Endothelial cell of umbilical vein (primary cell): ENCODE measurements around the gene ULK1. TPM values are rescaled to one million over a fixed set of nuclear protein-coding genes. Genes with fewer than 3 reads are reported as not detected.

ENCODE experiments used
- BruUV-seq: library from RNA; stranded (reverse); fragments of 400-500 nt; replicated peaks from 2 replicates; lab custom pipeline; 2021; lab: Mats Ljungman, UMichigan
- CTCF ChIA-PET: fragments of 300-600, 350-600 bp; sonication (Branson Sonifier 250); formaldehyde crosslinking; loops from one replicate; lab custom pipeline; 2021; ENCODE audit warnings: antibody characterized with exemption, inconsistent platforms; lab: Charles Lee
- POLR2A ChIA-PET: fragments of 300-600, 350-600 bp; sonication (Branson Sonifier 250); formaldehyde crosslinking; loops from one replicate; lab custom pipeline; 2021; ENCODE audit warnings: antibody characterized with exemption, inconsistent platforms; lab: Charles Lee
- DNase-seq: peaks from one replicate; pipeline ENCODE4 v3.0.0-alpha.2; 2011; ENCODE audit warnings: low read depth, low spot score
- FAIRE-seq: peaks from 2 replicates; lab custom pipeline; 2011; peaks lifted over from hg19 to GRCh38; lab: Jason Lieb, UNC
- H2AFZ ChIP-seq: 2 replicates; pipeline ENCODE4 v1.6.0; 2012; ENCODE audit warnings: low read depth, low read length, control low read depth, inconsistent platforms
- H3K27ac ChIP-seq: 2 replicates; pipeline ENCODE4 v1.5.1; 2011; ENCODE audit warnings: low read depth, mild to moderate bottlenecking, control low read depth, low read length, moderate library complexity; ENCODE audit not compliant: insufficient read depth
- H3K27me3 ChIP-seq, 2 experiments: 2 replicates each; pipeline versions ENCODE4 v1.6.0 to v1.6.1; 2011; ENCODE audit warnings: low read length in 2 of 2, mixed read lengths in 1 of 2; ENCODE audit not compliant: control insufficient read depth in 2 of 2, insufficient read depth in 2 of 2
- H3K36me3 ChIP-seq, 2 experiments: 2 replicates in 1 of 2; 3 replicates in 1 of 2; pipeline ENCODE4 v1.5.1; 2011; ENCODE audit warnings: low read length in 2 of 2, mild to moderate bottlenecking in 1 of 2, moderate library complexity in 1 of 2; ENCODE audit not compliant: control insufficient read depth in 2 of 2, insufficient read depth in 2 of 2; ENCODE audit errors: extremely low read depth in 1 of 2
- H3K4me1 ChIP-seq: 3 replicates; pipeline ENCODE4 v1.5.1; 2011; ENCODE audit warnings: mild to moderate bottlenecking, low read length; ENCODE audit not compliant: control insufficient read depth, insufficient read depth; ENCODE audit errors: extremely low read depth
- H3K4me2 ChIP-seq: 2 replicates; pipeline ENCODE4 v1.6.1; 2011; ENCODE audit warnings: low read length, control low read depth, mixed read lengths; ENCODE audit not compliant: insufficient read depth
- H3K4me3 ChIP-seq, 3 experiments: fragments of 200-600 bp in 1 of 3; sonication (generic), shearing (Covaris generic) in 1 of 3; replicated peaks in 1 of 3; 2 replicates each; pipeline ENCODE4 v1.5.1; 2011 to 2016; ENCODE audit warnings: control low read depth in 3 of 3, low read length in 3 of 3, mild to moderate bottlenecking in 2 of 3, inconsistent platforms in 1 of 3, low read depth in 1 of 3, moderate library complexity in 1 of 3; ENCODE audit not compliant: insufficient read depth in 1 of 3
- H3K79me2 ChIP-seq: 2 replicates; pipeline ENCODE4 v1.6.0; 2012; ENCODE audit warnings: low read length, inconsistent platforms; ENCODE audit not compliant: control insufficient read depth, insufficient read depth
- H3K9ac ChIP-seq: replicated peaks from 2 replicates; pipeline ENCODE3; 2011; ENCODE audit warnings: low read length, control low read depth; ENCODE audit not compliant: insufficient read depth; ENCODE audit errors: extremely low read depth
- H3K9me1 ChIP-seq: replicated peaks from 3 replicates; pipeline ENCODE4 v1.6.0; 2011; ENCODE audit warnings: mild to moderate bottlenecking, low read length; ENCODE audit not compliant: control insufficient read depth, insufficient read depth; ENCODE audit errors: extremely low read depth
- H3K9me3 ChIP-seq: replicated peaks from 2 replicates; pipeline ENCODE4 v1.5.1; 2012; ENCODE audit warnings: low read length, inconsistent platforms; ENCODE audit not compliant: control insufficient read depth, insufficient read depth
- H4K20me1 ChIP-seq: replicated peaks from 2 replicates; pipeline ENCODE3; 2011; ENCODE audit warnings: mild to moderate bottlenecking, low read length; ENCODE audit not compliant: control insufficient read depth, insufficient read depth; ENCODE audit errors: extremely low read depth
- EZH2 ChIP-seq: IDR thresholded peaks from 2 replicates; pipeline ENCODE4 v1.6.1; 2012; ENCODE audit warnings: borderline replicate concordance, low read depth, mild to moderate bottlenecking, moderate library complexity, low read length, inconsistent platforms; ENCODE audit not compliant: severe bottlenecking
- FOS ChIP-seq: IDR thresholded peaks from 2 replicates; pipeline ENCODE4 v1.6.1; 2011; ENCODE audit warnings: mild to moderate bottlenecking, low read length, moderate library complexity, borderline replicate concordance; ENCODE audit not compliant: insufficient read depth
- dilution Hi-C: fragments of 300-500 bp; cut with MboI; formaldehyde crosslinking; loops from one replicate; pipeline ENCODE4 v1.15.0; 2019; ENCODE audit warnings: low sequenced_read_pairs; ENCODE audit not compliant: extremely low pct_ligation_motif_present
- intact Hi-C: fragments of 100-400 bp; cut with micrococcal nuclease; formaldehyde crosslinking; loops from one replicate; pipeline ENCODE4 v1.10.0; 2022
- polyA plus RNA-seq, 4 experiments: library from polyadenylated mRNA; depleted of rRNA in 3 of 4; stranded (reverse) in 3 of 4; unstranded in 1 of 4; fragments of >200 nt; gene quantifications; 2 replicates each; pipeline versions ENCODE4 v1.2.1 to v1.2.3, GENCODE V29; 2011 to 2012; ENCODE audit warnings: missing spikeins in 1 of 4
- total RNA-seq: library from RNA; stranded (reverse); gene quantifications from 2 replicates; pipeline ENCODE4 v1.2.3, GENCODE V29; 2021
- TF ChIP-seq, protein P1 (sequence below), 2 donors: IDR thresholded peaks; 1 replicate in 1 of 2; 2 replicates in 1 of 2; pipeline ENCODE4 v1.5.1; 2011; ENCODE audit warnings: low read length in 2 of 2, mild to moderate bottlenecking in 2 of 2, moderate library complexity in 2 of 2, control low read depth in 1 of 2, inconsistent platforms in 1 of 2, low read depth in 1 of 2; ENCODE audit not compliant: insufficient read depth in 1 of 2; ENCODE audit errors: extremely low read depth in 1 of 2

The ULK1 gene
- total and polyA plus RNA-seq, 2 donors (not counting 3 experiments of a cell fraction or from before 2014, with no cell fraction given), result 14.4 to 38.2 TPM

- TF ChIP-seq FOS, result no peak
- TF ChIP-seq, protein P1, sequence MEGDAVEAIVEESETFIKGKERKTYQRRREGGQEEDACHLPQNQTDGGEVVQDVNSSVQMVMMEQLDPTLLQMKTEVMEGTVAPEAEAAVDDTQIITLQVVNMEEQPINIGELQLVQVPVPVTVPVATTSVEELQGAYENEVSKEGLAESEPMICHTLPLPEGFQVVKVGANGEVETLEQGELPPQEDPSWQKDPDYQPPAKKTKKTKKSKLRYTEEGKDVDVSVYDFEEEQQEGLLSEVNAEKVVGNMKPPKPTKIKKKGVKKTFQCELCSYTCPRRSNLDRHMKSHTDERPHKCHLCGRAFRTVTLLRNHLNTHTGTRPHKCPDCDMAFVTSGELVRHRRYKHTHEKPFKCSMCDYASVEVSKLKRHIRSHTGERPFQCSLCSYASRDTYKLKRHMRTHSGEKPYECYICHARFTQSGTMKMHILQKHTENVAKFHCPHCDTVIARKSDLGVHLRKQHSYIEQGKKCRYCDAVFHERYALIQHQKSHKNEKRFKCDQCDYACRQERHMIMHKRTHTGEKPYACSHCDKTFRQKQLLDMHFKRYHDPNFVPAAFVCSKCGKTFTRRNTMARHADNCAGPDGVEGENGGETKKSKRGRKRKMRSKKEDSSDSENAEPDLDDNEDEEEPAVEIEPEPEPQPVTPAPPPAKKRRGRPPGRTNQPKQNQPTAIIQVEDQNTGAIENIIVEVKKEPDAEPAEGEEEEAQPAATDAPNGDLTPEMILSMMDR (IDR thresholded peaks at IDR 0.05; ENCODE audit: extremely low read depth in 1 of 2, insufficient read depth in 1 of 2, low read depth in 1 of 2, low read length in 2 of 2), result no peak
- no peak for TF ChIP-seq EZH2
- H3K36me3 ChIP-seq, result no peaks in the 10 kb centered on the region
- CTCF ChIA-PET, result interaction anchor here (1.5 to 1.6 kb wide), 2 partner anchors 27 to 33 kb away, joined by 4 read pairs; no protein-coding TSS in a partner anchor
- POLR2A ChIA-PET, result no interaction called here
- no peak for FAIRE-seq
- H2AFZ ChIP-seq, result no peak overlapping the region
- H3K9me3 ChIP-seq, result no peaks in the 10 kb centered on the region
- H3K9me1 ChIP-seq, result no peaks in the 10 kb centered on the region
- no peaks in the 10 kb centered on the region for H3K79me2 ChIP-seq
- no peak for DNase-seq
- H4K20me1 ChIP-seq, result no peaks in the 10 kb centered on the region
- H3K27me3 ChIP-seq, result no peaks in the 10 kb centered on the region
- H3K9ac ChIP-seq, result no peak overlapping the region
- H3K27ac ChIP-seq, result no peak overlapping the region
- H3K4me2 ChIP-seq, result no peak overlapping the region
- H3K4me3 ChIP-seq, result no peak overlapping the region
- no TSS peak for BruUV-seq
- intact Hi-C loops (no loop called here), dilution Hi-C loops (no loop called here)
- no peaks in the 10 kb centered on the region for H3K4me1 ChIP-seq
These were observed 31.3 kb upstream of the ULK1 start for GRCh38 chr12:131862994-131863710.
